Tibial artery (tissue), 4 donors: ENCODE measurements around the gene GPSM3.
A peak's percentile ranks its signal among the peaks of the same experiment; 100 is the strongest.
"Not testable (repeated sequence)": the region's sequence is repeated elsewhere in the genome, so short reads cannot be mapped to it uniquely, and the experiment has no call there.

Experiments used
- DNase-seq, 2 donors: peaks; one replicate each; pipeline ENCODE4 v3.0.0-alpha.2; 2019
- H3K27ac ChIP-seq, 2 donors: fragments of 200-600 bp; sonication (generic) in 1 of 2; 1 replicate in 1 of 2; 2 replicates in 1 of 2; pipeline ENCODE4 v1.5.1; 2018 to 2019; ENCODE audit warnings: mild to moderate bottlenecking in 1 of 2
- H3K27me3 ChIP-seq, 2 donors: fragments of 200-600 bp; sonication (generic) in 1 of 2; one replicate each; pipeline versions ENCODE4 v1.5.1 to v1.6.0; 2016 to 2019
- H3K36me3 ChIP-seq, 3 donors: fragments of 200-600 bp; sonication (generic) in 2 of 3; one replicate each; pipeline ENCODE4 v1.5.1; 2016 to 2019; ENCODE audit warnings: mild to moderate bottlenecking in 2 of 3
- H3K4me1 ChIP-seq, 4 donors: fragments of 200-600 bp; sonication (generic) in 2 of 4; 1 replicate in 3 of 4; 2 replicates in 1 of 4; pipeline ENCODE4 v1.5.1; 2016 to 2019
- H3K4me3 ChIP-seq, 2 donors: fragments of 200-600 bp; sonication (generic) in 1 of 2; 1 replicate in 1 of 2; 2 replicates in 1 of 2; pipeline ENCODE4 v1.5.1; 2018 to 2019; ENCODE audit warnings: mild to moderate bottlenecking in 2 of 2
- H3K9me3 ChIP-seq, 3 donors: fragments of 200-600 bp; sonication (generic) in 1 of 3; one replicate each; pipeline ENCODE4 v1.5.1; 2016 to 2019
- intact Hi-C: fragments of 100-400 bp; cut with DNase I; formaldehyde crosslinking; loops from one replicate; pipeline ENCODE4 v1.15.0; 2023; ENCODE audit warnings: low total_unique reads
- TF ChIP-seq, protein P1 (sequence below), 2 experiments: fragments of 200-600 bp in 1 of 2; fragments of 450-650 bp in 1 of 2; IDR thresholded peaks; one replicate each; pipeline ENCODE4 v1.5.1; 2017 to 2019; ENCODE audit warnings: antibody characterized with exemption in 2 of 2, mild to moderate bottlenecking in 1 of 2, moderate library complexity in 1 of 2

Gene GPSM3

DNA sequence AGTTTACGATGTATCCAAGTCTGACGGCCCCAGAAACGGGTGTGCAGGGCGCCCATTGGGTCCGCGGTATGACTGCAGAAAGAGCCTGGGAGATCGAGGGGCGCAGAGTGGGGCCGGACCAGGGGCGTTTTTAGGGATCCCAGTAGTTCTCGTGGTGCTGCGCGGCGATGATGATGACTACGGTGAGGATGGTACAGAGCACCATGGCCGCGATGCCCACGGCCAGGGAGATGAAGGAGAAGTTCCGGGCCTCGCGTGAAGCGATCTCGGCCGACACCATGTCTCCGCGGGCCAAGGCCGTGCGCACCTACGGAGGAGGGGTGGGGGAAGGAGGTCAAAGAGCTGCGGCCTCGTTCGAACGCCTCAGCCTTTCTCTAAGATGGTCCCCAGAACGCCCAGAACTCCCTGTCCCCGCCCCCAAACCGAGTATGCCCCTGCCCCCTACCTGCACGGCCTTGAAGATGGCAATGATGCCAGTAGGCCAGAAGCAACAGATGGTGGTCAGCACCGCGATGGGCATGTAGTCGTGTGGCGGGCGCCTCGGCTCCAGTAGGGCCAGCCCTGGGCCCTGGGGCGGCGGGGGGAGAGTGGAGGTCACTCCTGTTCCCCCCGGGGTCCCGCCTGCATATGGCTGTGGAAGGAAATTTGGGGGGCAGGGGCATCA lies 43.2 kb downstream of the GPSM3 start:
- peaks cover 0 to 33% (median 28%) of the 10 kb centered on the region in 4 donors for H3K4me1 ChIP-seq
- no peaks in the 10 kb centered on the region for H3K27me3 ChIP-seq
- H3K36me3 ChIP-seq, result peaks cover 4 to 11% (median 11%) of the 10 kb centered on the region in 3 donors
- H3K4me3 ChIP-seq, result peak overlapping the region in 1 of 2 donors; percentile 17
- no peak overlapping the region for H3K27ac ChIP-seq
- intact Hi-C loops, result no loop called here
- no peaks in the 10 kb centered on the region for H3K9me3 ChIP-seq
- DNase-seq, result no peak
- TF ChIP-seq, protein P1, sequence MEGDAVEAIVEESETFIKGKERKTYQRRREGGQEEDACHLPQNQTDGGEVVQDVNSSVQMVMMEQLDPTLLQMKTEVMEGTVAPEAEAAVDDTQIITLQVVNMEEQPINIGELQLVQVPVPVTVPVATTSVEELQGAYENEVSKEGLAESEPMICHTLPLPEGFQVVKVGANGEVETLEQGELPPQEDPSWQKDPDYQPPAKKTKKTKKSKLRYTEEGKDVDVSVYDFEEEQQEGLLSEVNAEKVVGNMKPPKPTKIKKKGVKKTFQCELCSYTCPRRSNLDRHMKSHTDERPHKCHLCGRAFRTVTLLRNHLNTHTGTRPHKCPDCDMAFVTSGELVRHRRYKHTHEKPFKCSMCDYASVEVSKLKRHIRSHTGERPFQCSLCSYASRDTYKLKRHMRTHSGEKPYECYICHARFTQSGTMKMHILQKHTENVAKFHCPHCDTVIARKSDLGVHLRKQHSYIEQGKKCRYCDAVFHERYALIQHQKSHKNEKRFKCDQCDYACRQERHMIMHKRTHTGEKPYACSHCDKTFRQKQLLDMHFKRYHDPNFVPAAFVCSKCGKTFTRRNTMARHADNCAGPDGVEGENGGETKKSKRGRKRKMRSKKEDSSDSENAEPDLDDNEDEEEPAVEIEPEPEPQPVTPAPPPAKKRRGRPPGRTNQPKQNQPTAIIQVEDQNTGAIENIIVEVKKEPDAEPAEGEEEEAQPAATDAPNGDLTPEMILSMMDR (IDR thresholded peaks at IDR 0.05), result no peak

DNA sequence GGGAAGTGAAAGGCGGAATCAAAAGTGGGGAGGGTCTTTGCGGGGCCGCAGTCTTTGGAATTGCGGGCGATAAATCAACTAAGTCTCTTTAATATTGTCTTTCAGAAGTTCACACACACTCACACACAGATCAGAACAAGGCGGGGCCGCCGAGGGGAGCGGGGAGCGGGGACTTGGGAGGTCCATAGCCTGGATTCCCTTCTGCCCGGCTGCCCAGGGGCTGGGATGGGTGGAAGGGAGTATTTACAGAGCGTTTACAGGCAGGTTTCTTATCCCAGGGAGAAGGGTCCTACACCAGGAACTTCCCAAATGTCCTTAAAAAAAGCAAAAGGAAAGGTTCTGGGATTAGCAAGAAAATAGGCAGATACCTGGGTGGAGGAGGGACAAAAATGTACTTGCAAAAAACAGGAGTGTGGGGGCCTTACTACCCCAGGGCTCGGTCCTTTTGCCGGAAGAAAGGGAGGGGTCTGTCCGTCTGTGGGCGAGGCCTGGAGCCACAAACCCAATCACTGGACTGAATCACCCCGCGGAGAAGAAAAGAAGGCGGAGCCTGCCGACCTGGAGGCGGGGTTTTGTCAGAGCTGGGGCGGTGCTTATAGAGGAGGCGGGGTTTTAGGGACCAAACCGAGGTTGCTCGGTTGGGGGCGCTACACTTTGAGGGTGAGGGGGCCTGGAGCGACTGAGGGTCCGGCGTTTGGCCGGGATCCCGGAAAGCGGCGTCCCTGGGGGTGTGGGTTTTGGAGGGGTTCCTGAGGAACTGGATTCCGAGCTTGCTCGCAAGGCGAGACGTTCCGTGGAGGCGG lies 44.0 kb downstream of the GPSM3 start:
- H3K4me3 ChIP-seq, result peak overlapping the region in 1 of 2 donors; percentile 17
- no peaks in the 10 kb centered on the region for H3K27me3 ChIP-seq
- intact Hi-C loops, result no loop called here
- H3K4me1 ChIP-seq, result peaks cover 0 to 33% (median 28%) of the 10 kb centered on the region in 4 donors
- TF ChIP-seq, protein P1 (IDR thresholded peaks at IDR 0.05), result no peak
- H3K36me3 ChIP-seq, result peaks cover 4 to 11% (median 11%) of the 10 kb centered on the region in 3 donors
- peak in 1 of 2 donors; percentile 58 for DNase-seq
- no peak overlapping the region for H3K27ac ChIP-seq
- no peaks in the 10 kb centered on the region for H3K9me3 ChIP-seq

DNA sequence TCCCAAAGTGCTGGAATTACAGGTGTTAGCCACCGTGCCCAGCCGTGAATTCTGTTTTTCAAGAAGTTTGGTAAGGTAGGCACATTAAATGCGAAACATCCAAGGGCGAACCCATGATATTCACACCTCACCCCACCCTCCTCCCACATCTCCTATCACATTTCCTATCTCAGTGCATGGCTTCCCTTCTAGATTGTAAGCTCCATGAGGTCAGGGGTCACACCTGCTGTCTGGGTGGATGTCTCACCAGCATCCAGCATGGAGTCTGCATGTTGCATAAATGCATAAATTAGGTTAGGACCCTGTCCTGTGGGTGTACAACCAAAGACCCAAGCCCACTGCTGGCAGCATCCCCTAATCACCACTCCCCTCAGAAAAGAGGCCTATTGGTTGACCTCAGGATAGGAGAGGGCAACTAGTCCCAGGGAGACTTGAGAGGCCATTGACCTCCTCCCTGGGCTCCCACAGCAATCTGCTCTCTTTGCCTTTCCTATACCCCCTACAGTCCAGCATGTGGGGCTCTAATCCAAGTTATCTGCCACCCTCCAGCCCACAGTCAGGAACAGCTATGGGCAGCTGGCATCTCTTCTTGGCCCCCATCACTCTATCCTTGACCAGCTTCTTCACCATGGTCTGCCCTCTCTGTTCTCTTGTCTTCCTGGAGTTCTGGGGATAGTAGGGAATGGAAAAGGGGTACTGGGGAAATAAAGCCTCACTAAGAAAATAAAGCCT lies 44.9 kb downstream of the GPSM3 start:
- no peak for DNase-seq
- intact Hi-C loops, result no loop called here
- TF ChIP-seq, protein P1 (IDR thresholded peaks at IDR 0.05), result no peak
- no peaks in the 10 kb centered on the region for H3K27me3 ChIP-seq
- no peaks in the 10 kb centered on the region for H3K9me3 ChIP-seq
- H3K36me3 ChIP-seq, result peaks cover 4 to 11% (median 11%) of the 10 kb centered on the region in 3 donors
- H3K27ac ChIP-seq, result no peak overlapping the region
- H3K4me1 ChIP-seq, result peaks cover 0 to 25% (median 22%) of the 10 kb centered on the region in 4 donors
- no peak overlapping the region for H3K4me3 ChIP-seq

DNA sequence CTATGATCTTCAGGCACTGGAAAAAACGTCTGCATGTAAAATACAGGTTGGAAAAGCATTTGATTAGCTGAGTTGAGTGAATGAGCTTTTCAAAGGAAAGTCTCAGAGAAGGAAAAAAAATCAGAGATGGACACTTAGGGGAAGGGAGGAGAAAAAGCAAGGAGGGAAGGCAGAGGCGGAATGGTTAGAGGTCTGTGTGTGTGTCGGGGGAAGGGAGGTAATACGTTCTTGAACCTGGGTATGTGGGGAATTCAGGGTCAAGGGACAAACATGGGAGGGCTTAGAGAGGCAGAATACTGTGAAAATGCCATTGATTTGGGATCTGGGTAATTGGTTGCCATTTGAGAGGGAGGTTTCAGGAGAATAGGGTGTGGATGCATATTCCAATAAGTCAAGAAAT lies 45.8 kb downstream of the GPSM3 start:
- TF ChIP-seq, protein P1 (IDR thresholded peaks at IDR 0.05), result no peak
- H3K27me3 ChIP-seq, result no peaks in the 10 kb centered on the region
- H3K4me3 ChIP-seq, result no peak overlapping the region
- H3K36me3 ChIP-seq, result peaks cover 4 to 11% (median 11%) of the 10 kb centered on the region in 3 donors
- H3K9me3 ChIP-seq, result no peaks in the 10 kb centered on the region
- intact Hi-C loops, result no loop called here
- H3K4me1 ChIP-seq, result peaks cover 0 to 18% (median 16%) of the 10 kb centered on the region in 4 donors
- DNase-seq, result no peak
- no peak overlapping the region for H3K27ac ChIP-seq

DNA sequence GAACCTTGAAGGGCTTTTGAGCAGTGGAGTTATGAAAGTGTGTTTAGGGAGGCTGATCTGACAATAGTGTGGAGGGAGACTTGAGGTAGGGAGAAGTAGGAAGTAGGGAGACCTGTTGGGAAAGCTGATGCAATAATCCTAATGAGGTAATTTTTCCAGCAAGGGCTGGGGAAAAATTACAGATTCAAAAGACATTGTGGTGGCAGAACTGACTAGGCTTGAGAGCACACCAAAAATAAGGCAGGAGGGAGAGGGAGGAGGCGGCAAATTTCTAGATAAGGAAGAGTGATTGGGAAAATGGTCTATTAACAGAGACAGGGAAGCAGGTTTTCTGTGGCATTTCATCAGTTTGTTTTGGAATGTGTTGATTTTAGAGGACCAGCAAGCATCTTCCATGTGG lies 46.2 kb downstream of the GPSM3 start:
- peaks cover 0 to 15% (median 15%) of the 10 kb centered on the region in 4 donors for H3K4me1 ChIP-seq
- no peaks in the 10 kb centered on the region for H3K27me3 ChIP-seq
- H3K9me3 ChIP-seq, result no peaks in the 10 kb centered on the region
- H3K27ac ChIP-seq, result no peak overlapping the region
- TF ChIP-seq, protein P1 (IDR thresholded peaks at IDR 0.05), result no peak
- H3K4me3 ChIP-seq, result no peak overlapping the region
- intact Hi-C loops, result no loop called here
- no peak for DNase-seq
- H3K36me3 ChIP-seq, result peaks cover 4 to 11% (median 11%) of the 10 kb centered on the region in 3 donors

DNA sequence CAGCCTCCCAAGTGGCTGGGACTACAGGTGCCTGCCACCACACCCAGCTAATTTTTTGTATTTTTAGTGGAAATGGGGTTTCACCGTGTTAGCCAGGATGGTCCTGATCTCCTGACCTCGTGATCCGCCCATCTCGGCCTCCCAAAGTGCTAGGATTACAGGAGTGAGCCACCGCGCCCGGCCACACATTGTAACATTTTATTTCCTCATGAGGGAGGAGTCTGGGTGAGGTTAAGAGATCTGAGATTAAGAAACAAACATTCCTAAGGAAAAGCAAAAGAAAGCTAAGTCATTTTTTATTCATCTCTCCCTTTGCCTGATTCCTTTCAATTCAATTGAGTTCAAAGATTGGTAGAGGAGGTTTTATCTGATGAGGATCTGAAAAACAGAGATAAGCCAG lies 48.2 kb downstream of the GPSM3 start:
- DNase-seq, H3K4me3 ChIP-seq, H3K36me3 ChIP-seq, intact Hi-C loops, H3K4me1 ChIP-seq, H3K9me3 ChIP-seq, H3K27ac ChIP-seq, H3K27me3 ChIP-seq: not testable (repeated sequence)
